ENCODE results near the gene CIRBP.
"Not testable (repeated sequence)": the region's sequence is repeated elsewhere in the genome, so short reads cannot be mapped to it uniquely, and the experiment has no call there.

Gene CIRBP

DNA sequence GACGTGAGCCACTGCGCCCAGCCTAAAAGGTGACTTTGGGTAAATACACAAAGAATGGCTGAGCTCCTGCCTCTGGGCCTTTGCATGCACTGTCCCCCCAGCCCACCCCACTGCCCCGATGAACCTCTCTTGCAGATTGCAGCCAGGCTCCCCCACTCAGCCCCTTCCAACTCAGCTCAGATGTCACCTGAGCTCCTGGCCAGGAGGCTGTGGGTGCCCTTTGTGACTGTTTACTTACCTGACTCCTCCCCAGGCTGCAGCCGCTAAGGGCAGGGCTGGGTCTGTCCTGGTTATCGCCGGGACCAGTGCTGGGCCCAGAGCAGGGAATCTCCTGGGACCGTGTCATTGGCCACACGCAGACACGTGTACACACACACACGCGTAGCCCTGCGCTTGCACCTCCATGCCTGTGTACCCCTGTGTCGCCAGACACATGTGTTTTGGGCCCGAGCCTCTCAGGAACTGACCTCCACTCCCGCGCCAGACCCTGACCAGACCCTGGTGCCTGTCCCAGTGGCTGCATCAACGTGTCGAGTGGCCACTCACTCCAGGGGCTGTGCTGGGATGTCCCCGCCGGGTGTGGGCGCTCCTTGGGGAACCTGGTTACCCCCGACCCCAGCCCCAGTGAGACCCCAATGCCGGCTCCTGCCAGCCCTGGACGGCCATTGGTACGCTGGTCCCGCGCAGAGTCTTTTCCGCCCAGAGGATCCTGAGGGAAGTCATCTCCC lies 35.2 kb downstream of the CIRBP start:
- no peak overlapping the region for H3K4me3 ChIP-seq (ENCODE audit: low read length)
- DNase-seq (ENCODE audit: low read depth) = no peak
- TF ChIP-seq, protein P1, sequence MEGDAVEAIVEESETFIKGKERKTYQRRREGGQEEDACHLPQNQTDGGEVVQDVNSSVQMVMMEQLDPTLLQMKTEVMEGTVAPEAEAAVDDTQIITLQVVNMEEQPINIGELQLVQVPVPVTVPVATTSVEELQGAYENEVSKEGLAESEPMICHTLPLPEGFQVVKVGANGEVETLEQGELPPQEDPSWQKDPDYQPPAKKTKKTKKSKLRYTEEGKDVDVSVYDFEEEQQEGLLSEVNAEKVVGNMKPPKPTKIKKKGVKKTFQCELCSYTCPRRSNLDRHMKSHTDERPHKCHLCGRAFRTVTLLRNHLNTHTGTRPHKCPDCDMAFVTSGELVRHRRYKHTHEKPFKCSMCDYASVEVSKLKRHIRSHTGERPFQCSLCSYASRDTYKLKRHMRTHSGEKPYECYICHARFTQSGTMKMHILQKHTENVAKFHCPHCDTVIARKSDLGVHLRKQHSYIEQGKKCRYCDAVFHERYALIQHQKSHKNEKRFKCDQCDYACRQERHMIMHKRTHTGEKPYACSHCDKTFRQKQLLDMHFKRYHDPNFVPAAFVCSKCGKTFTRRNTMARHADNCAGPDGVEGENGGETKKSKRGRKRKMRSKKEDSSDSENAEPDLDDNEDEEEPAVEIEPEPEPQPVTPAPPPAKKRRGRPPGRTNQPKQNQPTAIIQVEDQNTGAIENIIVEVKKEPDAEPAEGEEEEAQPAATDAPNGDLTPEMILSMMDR (conservative IDR thresholded peaks at IDR 0.05; ENCODE audit: low read length) = no peak

DNA sequence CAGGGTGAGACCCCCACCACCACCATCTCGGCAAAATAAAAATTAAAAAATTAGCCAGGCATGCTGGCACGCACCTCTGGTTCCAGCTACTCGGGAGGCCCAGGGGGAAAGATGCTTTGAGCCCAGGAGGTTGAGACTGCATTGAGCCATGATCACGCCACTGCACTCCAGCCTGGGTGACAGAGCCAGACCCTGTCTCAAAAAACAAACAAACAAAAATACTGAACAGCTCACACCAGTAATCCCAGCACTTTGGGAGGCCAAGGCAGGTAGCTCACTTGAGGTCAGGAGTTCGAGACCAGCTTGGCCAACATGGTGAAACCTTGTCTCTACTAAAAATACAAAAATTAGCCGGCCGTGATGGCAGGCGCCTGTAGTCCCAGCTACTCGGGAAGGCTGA lies 36.2 kb downstream of the CIRBP start:
- DNase-seq (ENCODE audit: low read depth); H3K4me3 ChIP-seq (ENCODE audit: low read length): not testable (repeated sequence)

DNA sequence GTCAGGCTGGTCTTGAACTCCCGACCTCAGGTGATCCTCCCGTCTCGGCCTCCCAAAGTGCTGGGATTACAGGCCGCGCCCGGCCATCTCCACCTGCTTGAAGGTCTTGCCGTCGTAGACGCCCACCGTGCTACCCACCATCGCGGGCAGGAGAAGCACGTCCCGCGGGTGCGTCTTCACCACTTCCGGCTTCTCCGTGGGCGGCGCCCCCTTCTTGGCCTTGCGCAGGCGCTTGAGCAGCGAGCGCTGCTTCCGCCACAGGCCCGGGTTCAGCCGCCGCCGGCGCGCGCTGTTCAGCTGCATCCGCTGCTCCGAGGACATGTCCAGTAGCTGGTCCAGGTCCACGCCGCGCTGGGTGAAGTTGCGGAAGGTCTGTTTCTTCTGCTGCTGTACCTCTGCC lies 38.2 kb downstream of the CIRBP start:
- no peak for DNase-seq (ENCODE audit: low read depth)
- TF ChIP-seq, protein P1 (conservative IDR thresholded peaks at IDR 0.05; ENCODE audit: low read length) = no peak
- no peak overlapping the region for H3K4me3 ChIP-seq (ENCODE audit: low read length)

DNA sequence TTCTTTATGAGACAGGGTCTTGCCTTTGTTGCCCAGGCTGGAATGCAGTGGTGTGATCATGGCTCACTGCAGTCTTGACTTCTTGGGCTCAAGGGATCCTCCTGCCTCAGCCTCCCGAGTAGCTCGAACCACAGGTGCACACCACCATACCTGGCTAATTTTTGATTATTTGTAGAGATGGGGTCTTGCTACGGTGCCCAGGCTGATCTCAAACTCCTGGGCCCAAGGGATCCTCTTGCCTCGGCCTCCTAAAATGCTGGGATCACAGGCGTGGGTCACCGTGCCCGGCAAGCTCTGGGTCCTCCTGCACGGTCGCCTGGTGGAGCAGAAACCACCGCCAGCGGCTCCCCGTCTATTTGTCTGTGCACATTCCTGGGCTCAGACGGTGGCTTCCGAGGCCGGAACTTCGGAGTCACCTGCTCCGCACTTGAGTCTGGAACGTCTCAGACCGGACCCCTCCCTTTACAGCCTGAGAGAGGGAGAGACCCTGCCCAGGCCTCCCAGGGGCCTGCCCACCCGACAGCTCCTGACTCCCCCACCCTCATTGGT lies 38.7 kb downstream of the CIRBP start:
- no peak overlapping the region for H3K4me3 ChIP-seq (ENCODE audit: low read length)
- TF ChIP-seq, protein P1 (conservative IDR thresholded peaks at IDR 0.05; ENCODE audit: low read length) = no peak
- DNase-seq (ENCODE audit: low read depth) = no peak

DNA sequence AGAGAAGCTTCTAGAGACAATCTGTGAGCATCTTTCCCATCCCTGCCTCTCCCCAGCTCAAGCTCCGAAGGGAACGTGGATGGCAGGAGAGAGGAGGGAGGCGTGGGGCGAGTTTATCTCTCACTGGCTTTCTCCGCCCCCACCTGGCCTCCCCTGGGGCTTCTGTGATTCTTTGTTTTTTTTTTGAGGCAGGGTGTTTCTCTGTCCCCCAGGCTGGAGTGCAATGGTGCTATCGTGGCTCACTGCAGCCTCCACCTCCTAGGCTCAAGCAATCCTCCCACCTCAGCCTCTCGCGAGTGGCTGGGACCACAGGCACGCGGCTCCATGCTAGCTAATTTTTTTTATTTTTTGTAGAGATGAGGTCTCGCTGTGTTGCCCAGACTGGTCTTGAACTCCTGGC lies 39.6 kb downstream of the CIRBP start:
- no peak overlapping the region for H3K4me3 ChIP-seq (ENCODE audit: low read length)
- TF ChIP-seq, protein P1 (conservative IDR thresholded peaks at IDR 0.05; ENCODE audit: low read length) = no peak
- DNase-seq (ENCODE audit: low read depth) = no peak

DNA sequence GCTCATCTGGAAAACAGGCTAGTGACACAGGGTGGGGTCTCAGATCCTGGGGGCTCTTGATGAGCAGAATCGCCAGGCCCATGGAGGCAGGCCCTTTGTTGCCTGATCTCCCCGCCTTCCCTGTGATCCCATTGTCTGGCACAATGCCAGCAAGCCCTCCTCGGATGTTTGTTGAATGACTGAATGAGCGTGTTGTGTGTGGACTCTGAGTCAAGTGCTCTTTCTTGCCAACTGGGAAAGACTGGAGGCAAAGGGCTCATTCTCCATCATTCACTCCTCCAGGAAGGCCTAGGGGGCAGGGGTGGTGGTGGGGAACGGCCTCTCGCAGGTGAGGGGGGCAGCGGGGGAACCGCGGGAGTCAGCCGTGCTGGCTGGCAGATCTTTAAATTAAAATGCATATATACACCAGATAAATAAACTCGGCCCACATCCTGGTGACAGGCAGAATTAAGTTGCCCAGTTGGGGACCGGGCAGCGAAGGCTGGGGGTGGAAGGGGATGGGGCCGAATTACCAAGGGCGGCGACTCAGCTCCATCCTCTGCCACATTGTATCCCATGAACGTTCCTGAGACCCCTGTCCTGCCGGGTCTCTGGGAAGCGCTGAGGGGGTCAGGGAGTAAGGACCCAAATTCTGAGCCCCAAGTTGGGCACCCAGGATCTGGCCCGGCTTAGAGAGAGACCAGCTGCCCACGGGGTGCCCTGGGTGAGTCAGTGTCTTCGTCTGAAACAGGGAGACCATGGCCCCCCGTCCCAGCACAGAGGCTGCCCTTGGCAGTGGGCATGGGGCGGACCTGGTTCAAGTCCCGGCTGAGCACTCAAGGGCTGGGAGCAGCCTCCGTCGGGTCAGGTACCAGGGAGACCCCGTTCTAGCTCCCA lies 41.1 kb downstream of the CIRBP start:
- DNase-seq (ENCODE audit: low read depth) = no peak
- TF ChIP-seq, protein P1 (conservative IDR thresholded peaks at IDR 0.05; ENCODE audit: low read length) = no peak
- no peak overlapping the region for H3K4me3 ChIP-seq (ENCODE audit: low read length)

DNA sequence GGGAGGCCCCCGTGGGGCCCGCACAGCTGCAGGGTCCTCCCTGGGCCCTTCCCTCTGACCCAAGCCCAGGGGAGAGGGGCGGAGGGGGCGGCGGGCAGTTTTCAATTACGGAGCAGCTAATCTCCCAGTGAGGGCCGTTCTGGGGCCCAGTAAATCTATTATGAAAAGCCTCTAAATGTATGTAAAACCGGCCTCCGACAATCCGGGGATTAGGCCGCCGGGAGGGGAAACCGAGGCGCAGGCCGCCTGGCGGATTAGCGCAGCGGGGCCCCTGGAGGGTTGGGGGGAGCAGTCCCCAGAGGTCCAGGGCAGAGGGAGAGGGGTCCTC lies 41.7 kb downstream of the CIRBP start:
- no peak overlapping the region for H3K4me3 ChIP-seq (ENCODE audit: low read length)
- TF ChIP-seq, protein P1 (conservative IDR thresholded peaks at IDR 0.05; ENCODE audit: low read length) = no peak
- no peak for DNase-seq (ENCODE audit: low read depth)
